GM12874 (cell line): Measurements from ENCODE around the gene SNRPD3.

Source experiments
- CTCF ChIP-seq: IDR thresholded peaks from 2 replicates; pipeline ENCODE4 v1.5.1; 2011; ENCODE audit warnings: low read depth, mild to moderate bottlenecking, control low read depth, low read length, moderate library complexity; ENCODE audit not compliant: insufficient read depth

SNRPD3 gene

GRCh38 chr22:24592851-24593558, 37.2 kb downstream of the SNRPD3 start, which contains the start of gene LRRC75B:
TSS of gene LRRC75B (minus strand) at chr22:24593073. CDS start at chr22:24593039, 34 bp downstream.
- TF ChIP-seq CTCF, result no peak

GRCh38 chr22:24593836-24594568, 38.2 kb downstream of the SNRPD3 start:
- TF ChIP-seq CTCF, result no peak

GRCh38 chr22:24594569-24595120, 38.8 kb downstream of the SNRPD3 start:
- TF ChIP-seq CTCF, result no peak

GRCh38 chr22:24595228-24595627, 39.4 kb downstream of the SNRPD3 start:
- TF ChIP-seq CTCF, result no peak

- no peak for TF ChIP-seq CTCF
These were observed 40.1 kb downstream of the SNRPD3 start for GRCh38 chr22:24595863-24596262.

GRCh38 chr22:24599514-24599913, 43.7 kb downstream of the SNRPD3 start:
- no peak for TF ChIP-seq CTCF
